K562 (cell line): ENCODE measurements around the gene SLC48A1. TPM values are rescaled to one million over a fixed set of nuclear protein-coding genes. Genes with fewer than 3 reads are reported as not detected.

ENCODE experiments used
- CCNT2 ChIP-seq: IDR thresholded peaks from 2 replicates; pipeline ENCODE4 v1.6.1; 2011; ENCODE audit warnings: borderline replicate concordance, low read depth, mild to moderate bottlenecking, moderate library complexity, mixed read lengths, low read length; ENCODE audit not compliant: insufficient read length; ENCODE audit errors: extremely low read depth
- CTCF ChIP-seq, 3 experiments: IDR thresholded peaks in 2 of 3; conservative IDR thresholded peaks in 1 of 3; 2 replicates each; pipeline ENCODE4 v1.5.1; 2011 to 2012; ENCODE audit warnings: low read length in 3 of 3, mild to moderate bottlenecking in 3 of 3, control low read depth in 2 of 3, improper control_type of control experiment in 1 of 3, inconsistent platforms in 1 of 3, low read depth in 1 of 3, mixed read lengths in 1 of 3, moderate library complexity in 1 of 3; ENCODE audit not compliant: insufficient read depth in 2 of 3
- ERF ChIP-seq: fragments of 450-650 bp; formaldehyde crosslinking; IDR thresholded peaks from 2 replicates; pipeline ENCODE4 v1.4.0; 2020; ENCODE audit warnings: mild to moderate bottlenecking, mixed read lengths
- MAFK ChIP-seq: IDR thresholded peaks from 2 replicates; pipeline ENCODE4 v1.6.1; 2011; ENCODE audit warnings: low read length, improper control_type of control experiment
- NRF1 ChIP-seq, 2 experiments: fragments of 450-650 bp; IDR thresholded peaks in 1 of 2; conservative IDR thresholded peaks in 1 of 2; 2 replicates each; pipeline ENCODE4 v1.6.1; 2014; ENCODE audit warnings: mild to moderate bottlenecking in 2 of 2
- POLR2G ChIP-seq: fragments of 200-400 bp; formaldehyde crosslinking; IDR thresholded peaks from 2 replicates; pipeline ENCODE4 v1.6.1; 2017; ENCODE audit warnings: low read depth, mild to moderate bottlenecking, antibody characterized with exemption, low read length, moderate library complexity
- SUPT5H ChIP-seq: fragments of 450-650 bp; IDR thresholded peaks from 2 replicates; pipeline ENCODE4 v1.6.1; 2016
- TAF7 ChIP-seq: fragments of 450-650 bp; IDR thresholded peaks from 2 replicates; pipeline ENCODE4 v1.6.1; 2016; ENCODE audit warnings: missing genetic modification characterization, missing compliant biosample characterization
- THRAP3 ChIP-seq: fragments of 450-650 bp; IDR thresholded peaks from 2 replicates; pipeline ENCODE4 v1.6.1; 2016; ENCODE audit warnings: mild to moderate bottlenecking, inconsistent platforms, borderline replicate concordance
- VEZF1 ChIP-seq: fragments of 200-800 bp; sonication (Bioruptor generic); IDR thresholded peaks from 2 replicates; pipeline ENCODE4 v1.6.1; 2017; ENCODE audit warnings: missing genetic modification characterization, missing compliant biosample characterization
- ZBTB1 ChIP-seq: sonication (generic); formaldehyde crosslinking; IDR thresholded peaks from 2 replicates; pipeline ENCODE4 v1.8.1; 2023; ENCODE audit warnings: missing genetic modification reagents, low read depth, mild to moderate bottlenecking, borderline replicate concordance
- ZBTB17 ChIP-seq: fragments of 450-650 bp; formaldehyde crosslinking; IDR thresholded peaks from 2 replicates; pipeline ENCODE4 v1.4.0; 2020; ENCODE audit warnings: mild to moderate bottlenecking
- ZNF165 ChIP-seq: fragments of 250-450 bp; sonication (Bioruptor Pico); IDR thresholded peaks from 2 replicates; pipeline ENCODE4 v1.4.0; 2020; ENCODE audit warnings: borderline replicate concordance
- ZNF449 ChIP-seq: fragments of 250-450 bp; sonication (Bioruptor Pico); IDR thresholded peaks from 2 replicates; pipeline ENCODE4 v1.8.0; 2022; ENCODE audit warnings: moderate library complexity, mild to moderate bottlenecking, inconsistent platforms
- ZNF592 ChIP-seq: fragments of 450-650 bp; IDR thresholded peaks from 2 replicates; pipeline ENCODE4 v1.6.1; 2017; ENCODE audit warnings: antibody characterized with exemption, mild to moderate bottlenecking
- ZSCAN29 ChIP-seq: fragments of 450-650 bp; IDR thresholded peaks from 2 replicates; pipeline ENCODE4 v1.6.1; 2017
- polyA plus RNA-seq, 8 experiments: library from polyadenylated mRNA; depleted of rRNA in 4 of 8; stranded (reverse) in 5 of 8; unstranded in 3 of 8; fragments of >200 nt; fragmentation: Nextera tagmentation in 2 of 8; fragmentation: Illumina TruSeq in 1 of 8; extraction: Ambion mirVana in 2 of 8; extraction: Trizol in 1 of 8; gene quantifications; 2 replicates each; pipeline versions ENCODE4 v1.2.1 to v1.2.3, GENCODE V29; 2011 to 2014; ENCODE audit warnings: inconsistent platforms in 1 of 8, missing spikeins in 1 of 8
- total RNA-seq, 7 experiments: library from RNA; depleted of rRNA in 6 of 7; stranded (reverse); fragments of >200 nt in 6 of 7; fragmentation: Illumina TruSeq in 2 of 7; extraction: Trizol in 2 of 7; gene quantifications; 2 replicates each; pipeline versions ENCODE4 v1.2.1 to v1.2.3, GENCODE V29; 2011 to 2021; ENCODE audit warnings: low replicate concordance in 1 of 7

SLC48A1 gene
- total and polyA plus RNA-seq, 9 of the 15 experiments (the other 6 are each of a cell fraction or from before 2014, with no cell fraction given), result 10.7 to 37.5 (median 18.7) TPM

GRCh38 chr12:47773062-47773857 lies at the start of gene SLC48A1 (continued):
- peak in 2 of 3 experiments; percentile 52 to 71; a peak in 4 of 6 replicates for TF ChIP-seq CTCF (IDR thresholded peaks at IDR 0.05 in 2 of 3, conservative IDR thresholded peaks at IDR 0.05 in 1 of 3; ENCODE audit: insufficient read depth in 2 of 3, low read depth in 1 of 3, low read length in 3 of 3)
- TF ChIP-seq NRF1 (conservative IDR thresholded peaks at IDR 0.05 in 1 of 2, IDR thresholded peaks at IDR 0.05 in 1 of 2), result peak in 1 of 2 experiments; percentile 53; a peak in 2 of 4 replicates
- TF ChIP-seq THRAP3, result no peak
- peak; percentile 79 for TF ChIP-seq VEZF1
- TF ChIP-seq ZNF165 (CRISPR knock-in tag), result no peak
- 0 out of 2 replicates have a peak, but pooled peaks have one; percentile 45 for TF ChIP-seq ERF (CRISPR knock-in tag)
- TF ChIP-seq TAF7, result no peak
- peak; percentile 99 for TF ChIP-seq ZBTB1
- TF ChIP-seq MAFK, result no peak
- peak; percentile 82 for TF ChIP-seq POLR2G
- no peak for TF ChIP-seq ZSCAN29
- 0 out of 2 replicates have a peak, but pooled peaks have one; percentile 39 for TF ChIP-seq ZNF592
- no peak for TF ChIP-seq ZNF449 (CRISPR knock-in tag)
- TF ChIP-seq ZBTB17, result peak; percentile 57; the same call in 1 of the 2 replicates
- TF ChIP-seq CCNT2, result peak; percentile 81
- TF ChIP-seq SUPT5H, result peak; percentile 37; the same call in 1 of the 2 replicates
